ENCODE data around the gene FUT2. TPM values are rescaled to one million over a fixed set of nuclear protein-coding genes. Genes with fewer than 3 reads are reported as not detected.
A peak's percentile ranks its signal among the peaks of the same experiment; 100 is the strongest.
"Not testable (repeated sequence)": the region's sequence is repeated elsewhere in the genome, so short reads cannot be mapped to it uniquely, and the experiment has no call there.

The FUT2 gene
- total RNA-seq, 1 donor from 2014 or later: 101 TPM

GRCh38 chr19:48671446-48671995 lies 24.2 kb upstream of the FUT2 start:
- ATAC-seq: no peak

GRCh38 chr19:48672994-48673393 lies 22.8 kb upstream of the FUT2 start, which contains the start of gene NTN5:
TSS of gene NTN5 (minus strand) at chr19:48673017. CDS start at chr19:48670986, 2,031 bp downstream.
- no peak for ATAC-seq

DNA sequence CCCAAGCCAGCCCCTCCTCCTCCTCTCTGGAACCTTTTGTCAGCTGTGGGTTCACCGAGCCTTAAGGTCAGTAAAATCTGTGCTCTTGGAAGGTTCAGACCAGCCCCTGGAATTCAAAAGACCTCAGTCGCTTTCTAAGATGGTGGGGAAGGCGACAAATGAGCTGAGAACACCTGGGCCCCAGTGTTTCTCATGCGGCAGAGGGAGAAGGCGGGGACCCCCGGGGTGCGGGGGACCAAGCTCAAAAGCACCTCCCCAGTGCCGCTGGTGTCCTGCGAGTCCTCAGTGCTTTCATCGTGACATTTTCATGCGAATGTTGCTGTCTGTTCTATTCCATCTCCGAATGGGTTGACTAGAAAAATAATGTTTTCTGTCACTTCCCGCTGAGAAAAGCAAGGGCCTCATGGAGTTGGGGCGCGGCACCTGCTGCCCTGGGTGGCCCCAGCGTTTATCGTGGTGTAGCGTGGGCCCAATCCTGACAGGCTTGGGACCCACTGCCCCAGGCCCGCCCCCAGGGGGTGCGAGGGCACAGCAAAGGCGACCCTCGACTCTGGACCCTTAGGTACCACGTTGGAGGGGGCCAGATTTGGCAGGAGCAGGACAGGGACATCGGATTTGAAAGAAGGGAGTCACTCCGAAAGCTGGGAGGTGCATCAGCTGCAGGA lies 22.2 kb upstream of the FUT2 start:
- ATAC-seq: no peak

GRCh38 chr19:48674216-48674809 lies 21.5 kb upstream of the FUT2 start:
- no peak for ATAC-seq

GRCh38 chr19:48674921-48675824 lies 20.6 kb upstream of the FUT2 start:
- ATAC-seq: peak; percentile 34

- no peak for ATAC-seq
Observed at GRCh38 chr19:48676487-48676886, 19.3 kb upstream of the FUT2 start.

GRCh38 chr19:48676887-48677286 lies 18.9 kb upstream of the FUT2 start:
- peak; percentile 87 for ATAC-seq

- peak; percentile 25 for ATAC-seq
Observed at GRCh38 chr19:48678201-48678600, 17.6 kb upstream of the FUT2 start.

GRCh38 chr19:48680006-48680405 lies 15.8 kb upstream of the FUT2 start:
- not testable (repeated sequence) for ATAC-seq

GRCh38 chr19:48680436-48681126 lies 15.2 kb upstream of the FUT2 start:
- no peak for ATAC-seq

DNA sequence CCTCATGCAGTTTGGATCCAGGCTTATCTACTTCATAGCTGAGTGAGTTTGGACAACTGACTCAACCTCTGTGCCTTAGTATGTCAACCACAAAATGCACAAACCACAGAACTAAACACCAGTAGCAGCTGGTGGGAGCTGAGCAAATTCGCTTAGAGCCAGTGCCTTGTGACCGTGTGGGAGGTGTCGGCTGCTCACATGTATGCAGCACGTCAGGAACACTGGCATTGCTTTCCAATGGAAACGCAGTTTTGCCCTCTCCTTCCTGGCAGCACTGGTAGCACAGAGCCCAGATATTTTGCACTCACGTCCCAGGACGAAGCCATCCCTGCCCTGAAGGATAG lies 14.7 kb upstream of the FUT2 start:
- ATAC-seq: no peak

DNA sequence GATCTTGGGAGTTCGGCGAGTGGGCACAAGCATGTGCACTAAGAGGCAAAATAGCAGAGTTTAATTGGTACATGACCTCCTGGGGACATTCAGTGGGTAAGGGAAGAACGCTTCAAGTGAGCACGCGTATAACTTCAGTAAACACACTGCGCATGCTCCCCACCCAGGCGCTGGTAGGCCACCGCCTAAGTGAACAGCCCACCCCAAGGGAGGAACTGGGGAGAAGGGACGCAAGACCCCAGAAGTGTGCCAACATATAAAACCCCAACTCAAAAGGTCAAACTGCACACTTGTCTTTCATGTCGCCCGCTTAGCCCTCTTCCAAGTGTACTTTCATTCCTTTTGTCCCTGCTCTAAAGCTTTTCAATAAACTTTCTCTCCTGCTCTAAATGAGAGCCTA lies 12.4 kb upstream of the FUT2 start:
- ATAC-seq: no peak

DNA sequence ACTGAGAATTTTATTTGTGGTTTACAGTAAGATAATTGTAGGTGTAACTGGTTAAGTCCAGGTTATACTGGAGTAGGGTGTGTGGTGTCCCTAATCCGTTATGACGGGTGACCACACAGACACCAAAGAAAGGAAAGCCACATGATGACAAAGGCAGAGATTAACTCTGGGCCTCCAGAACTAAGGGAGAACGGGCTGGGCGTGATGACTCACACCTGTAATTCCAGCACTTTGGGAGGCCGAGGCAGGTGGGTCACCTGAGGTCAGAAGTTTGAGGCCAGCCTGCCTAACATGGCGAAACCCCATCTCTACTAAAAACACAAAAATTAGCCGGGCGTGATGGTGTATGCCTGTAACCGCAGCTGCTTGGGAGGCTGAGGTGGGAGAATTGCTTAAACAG lies 10.2 kb upstream of the FUT2 start:
- peak; percentile 91 for ATAC-seq

- peak; percentile 20 for ATAC-seq
Observed at GRCh38 chr19:48686088-48686487, 9.7 kb upstream of the FUT2 start.

DNA sequence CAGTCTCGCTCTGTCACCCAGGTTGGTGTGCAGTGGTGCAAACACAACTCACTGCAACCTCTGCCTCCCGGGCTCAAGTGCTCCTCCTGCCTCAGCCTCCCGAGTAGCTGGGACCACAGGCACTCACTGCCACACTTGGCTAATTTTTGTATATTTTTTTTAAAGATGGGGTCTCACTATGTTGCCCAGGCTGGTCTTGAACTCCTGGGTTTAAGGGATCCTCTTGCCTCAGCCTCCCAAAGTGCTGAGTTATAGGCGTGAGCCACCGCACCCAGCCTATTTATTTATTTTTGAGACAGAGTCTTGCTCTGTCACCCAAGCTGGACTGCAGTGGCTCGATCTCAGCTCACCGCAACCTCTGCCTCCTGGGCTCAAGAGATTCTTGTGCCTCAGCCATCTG lies 9.1 kb upstream of the FUT2 start:
- not testable (repeated sequence) for ATAC-seq

DNA sequence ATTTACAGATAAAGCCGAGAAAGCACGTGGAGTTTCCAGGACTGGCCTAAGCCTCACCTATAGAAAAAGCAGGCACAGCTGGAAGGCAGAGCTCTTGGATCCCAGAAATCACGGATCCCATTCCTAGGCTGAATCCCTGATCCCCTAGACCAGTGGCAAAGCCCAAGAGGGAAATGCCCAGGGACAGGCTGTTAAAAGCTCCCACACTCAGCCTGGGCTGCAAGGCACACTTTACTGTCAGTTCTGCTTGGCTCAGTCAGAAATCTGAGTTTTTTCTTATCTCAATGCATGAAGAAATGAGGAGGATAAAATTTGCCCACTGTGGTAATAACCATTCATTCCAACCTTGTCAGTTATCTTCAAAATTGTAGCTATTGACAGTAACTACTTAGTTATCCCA lies 8.0 kb upstream of the FUT2 start:
- no peak for ATAC-seq

DNA sequence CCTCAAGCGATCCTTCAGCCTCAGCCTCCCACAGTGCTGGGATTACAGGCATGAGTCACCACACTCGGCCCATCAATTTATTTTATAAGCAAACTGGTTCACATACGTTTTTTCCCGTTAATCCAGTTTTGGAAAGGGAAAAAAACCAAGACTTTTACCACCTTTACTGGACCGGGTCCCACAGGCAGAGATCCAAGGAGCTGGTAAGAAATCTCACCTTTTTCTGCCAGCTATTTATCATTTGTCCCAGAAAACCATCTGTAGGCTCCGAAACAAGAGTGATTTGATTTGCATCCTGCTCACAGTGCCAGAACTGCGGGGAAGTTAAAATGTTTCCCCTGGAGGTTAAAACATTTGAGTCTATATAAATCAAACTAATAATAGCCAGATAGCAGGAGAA lies 6.3 kb upstream of the FUT2 start:
- no peak for ATAC-seq

GRCh38 chr19:48693629-48694028 lies 2.1 kb upstream of the FUT2 start:
- not testable (repeated sequence) for ATAC-seq

DNA sequence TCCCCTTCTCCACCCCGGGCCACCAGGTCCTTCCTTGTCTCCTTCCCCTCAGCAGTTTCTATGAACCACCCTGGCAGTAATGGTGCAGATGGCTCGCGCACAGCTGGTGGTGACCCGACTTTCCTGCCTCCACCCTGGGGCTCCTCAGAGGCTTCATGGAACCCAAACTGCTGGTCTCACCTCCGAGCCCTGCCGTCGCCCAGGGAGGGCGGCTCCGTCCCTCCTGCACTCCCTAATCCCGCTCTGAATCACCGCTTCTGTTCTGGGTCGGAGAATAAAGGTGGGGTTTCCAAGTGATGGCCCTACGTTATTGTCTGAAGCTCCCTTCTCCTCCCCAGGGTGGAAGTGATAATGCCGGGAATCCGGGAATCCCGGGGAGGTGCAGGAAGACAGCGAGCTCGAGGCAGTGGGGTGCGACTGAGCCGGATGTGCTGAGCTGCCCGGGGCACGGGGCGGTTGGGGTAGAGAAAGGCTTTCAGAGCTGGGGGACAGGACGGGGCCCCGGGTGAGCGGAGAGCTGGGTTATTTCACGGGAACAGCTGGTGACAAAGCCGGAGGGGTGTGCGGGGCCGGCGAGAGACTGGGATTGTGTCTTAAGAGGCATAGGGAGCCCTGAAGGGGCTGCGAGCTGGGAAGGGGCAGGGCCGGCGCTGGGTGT lies 711 bp downstream of the FUT2 start:
- peak; percentile 83 for ATAC-seq

- peak; percentile 20 for ATAC-seq
Observed at GRCh38 chr19:48698046-48698445, 2.3 kb downstream of the FUT2 start.

GRCh38 chr19:48702701-48703100 lies 6.9 kb downstream of the FUT2 start:
- ATAC-seq: no peak

GRCh38 chr19:48703316-48703715 lies 7.5 kb downstream of the FUT2 start:
- no peak for ATAC-seq
